ENCODE results near the gene TEX14.

The TEX14 gene

GRCh38 chr17:58691701-58692238 lies at the start of gene TEX14:
TEX14 (minus strand) TSS chr17:58692045; CDS start chr17:58652001, 40,044 bp downstream.
- H3K27ac ChIP-seq: peak within 1 kb of the TSS; percentile 76
- TF ChIP-seq CTCF (conservative IDR thresholded peaks at IDR 0.05): no peak

- TF ChIP-seq CTCF (conservative IDR thresholded peaks at IDR 0.05): no peak
- no peak overlapping the region for H3K27ac ChIP-seq
These were observed 49.3 kb upstream of the TEX14 start for GRCh38 chr17:58741121-58741625.

GRCh38 chr17:58734811-58735210 lies 43.0 kb upstream of the TEX14 start:
- no peak overlapping the region for H3K27ac ChIP-seq
- TF ChIP-seq CTCF (conservative IDR thresholded peaks at IDR 0.05): no peak

- TF ChIP-seq CTCF (conservative IDR thresholded peaks at IDR 0.05): no peak
- no peak overlapping the region; the same call in 1 of the 2 replicates for H3K27ac ChIP-seq
These were observed 42.2 kb upstream of the TEX14 start for GRCh38 chr17:58734040-58734439.

- H3K27ac ChIP-seq: no peak overlapping the region
- TF ChIP-seq CTCF (conservative IDR thresholded peaks at IDR 0.05): no peak
These were observed 39.1 kb upstream of the TEX14 start for GRCh38 chr17:58730937-58731336.

GRCh38 chr17:58728798-58729197 lies 37.0 kb upstream of the TEX14 start:
- no peak overlapping the region for H3K27ac ChIP-seq
- no peak for TF ChIP-seq CTCF (conservative IDR thresholded peaks at IDR 0.05)

GRCh38 chr17:58722696-58723095 lies 30.9 kb upstream of the TEX14 start:
- H3K27ac ChIP-seq: no peak overlapping the region
- no peak for TF ChIP-seq CTCF (conservative IDR thresholded peaks at IDR 0.05)

All from VCaP (cell line).